Activated CD4-positive, CD25-positive, alpha-beta regulatory T cell treated with anti-CD3 and anti-CD28 coated beads, Interleukin-2, amount 50 U/mL, for 24 hours (primary cell): ENCODE measurements around the gene NAGS.
"Not testable (repeated sequence)": the region's sequence is repeated elsewhere in the genome, so short reads cannot be mapped to it uniquely, and the experiment has no call there.

Source experiments
- ATAC-seq, 2 donors: fragments of 150-1000 bp; cut with Tn5 transposase; one replicate each; pipeline ENCODE4 v1.10.0; 2021; ENCODE audit warnings: mild to moderate bottlenecking in 1 of 2, moderate library complexity in 1 of 2

The NAGS gene

DNA sequence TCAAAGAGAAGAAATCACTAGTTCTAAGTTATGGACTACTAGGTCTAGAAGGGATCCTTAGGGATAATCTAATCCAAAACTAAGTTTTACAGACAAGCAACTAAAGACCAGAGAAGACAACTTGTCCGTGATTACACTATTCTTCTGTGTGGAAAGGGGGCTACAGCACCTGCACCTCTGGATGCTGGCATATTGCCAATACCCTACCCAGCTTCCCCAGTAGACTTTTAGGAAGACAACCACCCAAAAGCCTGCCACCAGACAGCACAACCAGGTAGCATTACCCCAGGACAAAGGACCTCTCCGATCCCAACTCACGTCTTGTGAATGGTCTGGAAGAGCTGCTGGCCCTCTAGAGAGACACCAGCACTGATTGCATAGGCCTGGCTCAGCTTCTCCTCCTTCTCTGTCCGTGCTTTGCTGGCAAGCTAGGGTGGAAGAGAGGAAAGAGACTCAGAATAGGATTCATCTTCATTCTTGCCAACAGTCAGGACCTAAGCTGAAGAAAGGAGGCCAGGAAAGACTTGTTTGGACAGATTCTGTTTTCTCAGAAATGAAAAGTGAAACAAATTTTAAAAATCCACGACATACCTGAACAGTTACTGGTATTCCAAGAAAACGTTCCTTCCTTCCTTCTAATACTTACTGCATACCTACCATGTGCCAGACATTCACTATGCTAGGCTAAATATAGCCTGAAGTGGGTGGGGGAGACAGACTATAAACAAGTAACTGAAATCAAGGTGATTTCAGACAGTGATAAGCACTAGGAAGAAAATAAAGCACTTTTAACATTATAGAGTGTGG lies 35.6 kb downstream of the NAGS start:
- no peak for ATAC-seq

DNA sequence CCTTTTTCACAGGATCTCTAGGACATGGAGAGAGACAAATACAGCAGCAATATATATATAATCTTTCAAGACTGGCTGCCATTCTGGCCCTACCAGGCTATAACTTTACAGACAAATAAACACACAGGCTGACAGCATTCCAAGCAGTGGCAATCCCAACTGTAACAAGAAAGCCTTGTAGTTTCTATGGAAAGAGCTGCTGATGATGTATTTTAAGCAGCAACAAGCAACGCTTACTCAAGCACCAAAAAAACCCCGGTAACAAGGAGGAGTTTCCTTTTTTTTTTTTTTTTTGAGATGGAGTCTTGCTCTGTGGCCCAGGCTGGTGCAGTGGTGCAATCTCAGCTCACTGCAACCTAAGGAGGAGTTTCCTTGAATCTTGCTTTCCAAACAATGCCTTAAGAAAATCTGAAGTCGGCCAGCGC lies 38.9 kb downstream of the NAGS start:
- no peak for ATAC-seq

DNA sequence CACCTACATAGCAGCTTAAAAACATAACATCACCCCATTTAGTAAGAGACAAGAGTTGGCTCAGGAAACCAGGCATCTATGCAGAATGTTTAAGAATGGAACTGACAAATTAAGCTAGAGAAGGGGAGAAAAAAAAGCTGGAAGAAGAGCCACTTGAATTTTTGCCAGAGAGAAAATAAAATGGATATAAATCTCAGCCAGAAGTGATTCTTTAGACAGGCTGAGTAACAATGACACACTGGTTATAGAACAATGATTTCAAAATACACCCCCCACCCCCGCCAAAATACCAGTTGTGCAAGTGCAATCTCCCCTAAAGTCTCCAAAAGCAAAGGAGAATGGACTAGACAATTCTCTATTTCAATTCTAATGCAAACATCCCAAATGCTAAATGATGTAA lies 39.6 kb downstream of the NAGS start:
- no peak for ATAC-seq

DNA sequence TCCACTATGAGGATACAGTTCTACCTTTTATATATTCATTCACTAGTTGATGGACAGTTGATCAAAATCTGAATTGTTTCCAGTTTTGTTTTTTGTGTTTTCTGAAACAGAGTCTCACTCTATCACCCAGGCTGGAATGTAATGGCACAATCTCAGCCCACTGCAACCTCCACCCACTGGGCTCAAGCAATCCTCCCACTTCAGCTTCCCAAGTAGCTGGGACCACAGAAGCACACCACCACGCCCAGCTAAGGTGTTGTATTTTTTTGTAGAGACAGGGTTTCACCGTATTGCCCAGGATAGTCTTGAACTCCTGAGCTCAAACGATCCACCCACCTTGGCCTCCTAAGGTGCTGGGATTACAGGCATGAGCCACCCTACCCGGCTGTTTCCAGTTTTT lies 41.1 kb downstream of the NAGS start:
- ATAC-seq = no peak

DNA sequence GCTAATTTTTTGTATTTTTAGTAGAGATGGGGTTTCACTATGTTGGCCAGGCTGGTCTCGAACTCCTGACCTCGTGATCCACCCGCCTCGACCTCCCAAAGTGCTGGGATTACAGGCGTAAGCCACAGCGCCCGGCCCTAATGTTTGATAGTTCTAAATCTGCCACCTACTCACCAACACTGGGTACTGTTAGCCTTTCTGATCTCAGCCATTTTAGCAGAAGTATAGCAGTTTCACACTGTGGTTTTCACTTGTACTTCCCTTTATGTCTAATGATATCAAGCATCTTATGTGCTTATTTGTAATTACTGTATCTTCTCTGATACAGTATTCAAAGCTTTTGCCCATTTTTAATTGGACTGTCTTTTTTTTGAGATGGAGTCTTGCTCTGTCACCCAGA lies 42.5 kb downstream of the NAGS start:
- ATAC-seq = not testable (repeated sequence)

GRCh38 chr17:44049294-44050060 lies 45.1 kb downstream of the NAGS start:
- no peak for ATAC-seq

DNA sequence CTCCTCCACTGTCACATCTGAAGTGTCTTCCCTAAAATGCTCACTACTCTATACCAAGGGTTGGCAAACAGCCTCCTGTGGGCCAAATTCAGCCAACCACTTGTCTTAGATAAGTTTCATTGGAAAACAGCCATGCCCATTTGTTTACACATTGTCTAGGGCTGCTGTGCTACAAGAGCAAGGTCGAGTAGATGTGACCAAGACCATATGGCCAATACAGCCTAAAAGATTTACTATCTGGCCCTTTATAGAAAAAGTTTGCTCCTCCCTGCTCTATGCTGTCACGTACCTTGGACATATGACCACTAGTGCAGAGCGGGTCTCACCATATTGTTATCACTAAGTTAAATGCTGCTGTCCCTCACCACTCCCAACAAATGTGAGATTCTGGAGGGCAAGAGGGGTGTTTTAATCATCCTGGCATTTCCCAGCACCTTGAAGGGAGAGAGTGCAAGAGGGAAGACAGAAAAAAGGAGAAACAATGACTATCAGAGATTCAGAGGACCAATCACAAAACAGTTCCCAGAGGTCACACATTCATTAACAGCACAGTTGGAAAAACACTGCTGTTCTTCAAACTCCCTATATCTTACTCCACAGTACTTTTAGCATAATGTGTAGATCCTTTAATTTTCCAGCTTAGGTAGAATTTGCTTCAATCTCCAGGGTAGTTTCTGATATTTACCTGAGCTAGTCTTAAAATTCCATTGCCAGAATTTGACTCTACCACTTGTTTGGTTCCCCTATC lies 48.9 kb downstream of the NAGS start:
- ATAC-seq = no peak
